Neutrophil (primary cell): ENCODE results near the gene RFWD3.

Experiments used
- H3K27ac ChIP-seq: fragments of 200-600 bp; sonication (generic); 2 replicates; pipeline ENCODE4 v1.5.1; 2016; ENCODE audit warnings: mild to moderate bottlenecking, moderate library complexity
- H3K27me3 ChIP-seq: fragments of 200-600 bp; sonication (generic); 2 replicates; pipeline ENCODE4 v1.6.0; 2016; ENCODE audit warnings: mild to moderate bottlenecking
- H3K36me3 ChIP-seq: fragments of 200-600 bp; sonication (generic); 2 replicates; pipeline ENCODE4 v1.5.1; 2017
- H3K4me1 ChIP-seq, 2 experiments: fragments of 200-600 bp in 1 of 2; sonication (generic) in 1 of 2; 1 replicate in 1 of 2; 2 replicates in 1 of 2; pipeline versions ENCODE4 v1.5.1 to v1.6.1; 2013 to 2016; ENCODE audit warnings: low read depth in 1 of 2, low read length in 1 of 2, mild to moderate bottlenecking in 1 of 2, moderate library complexity in 1 of 2; ENCODE audit not compliant: control insufficient read depth in 1 of 2, insufficient read depth in 1 of 2
- H3K4me3 ChIP-seq, 2 experiments: fragments of 200-600 bp in 1 of 2; sonication (generic) in 1 of 2; 1 replicate in 1 of 2; 2 replicates in 1 of 2; pipeline ENCODE4 v1.5.1; 2013 to 2016; ENCODE audit warnings: low read depth in 1 of 2, low read length in 1 of 2, mild to moderate bottlenecking in 1 of 2, moderate library complexity in 1 of 2
- H3K9me3 ChIP-seq: fragments of 200-600 bp; sonication (generic); 2 replicates; pipeline ENCODE4 v1.5.1; 2016
- CTCF ChIP-seq: fragments of 200-600 bp; sonication (generic); IDR thresholded peaks from 2 replicates; pipeline ENCODE4 v1.5.1; 2016; ENCODE audit warnings: antibody characterized with exemption

RFWD3 gene

GRCh38 chr16:74666425-74667254 lies at the start of gene RFWD3:
Gene RFWD3 (minus strand): TSS chr16:74666877. CDS start chr16:74661449, 5,428 bp downstream.
- Histone ChIP-seq H3K27me3 (no peaks in the 10 kb centered on the region), H3K36me3 (peaks cover 29% of the 10 kb centered on the region), H3K9me3 (no peaks in the 10 kb centered on the region), H3K4me1 (peaks cover 14 to 15% of the 10 kb centered on the region in 2 experiments), H3K27ac (peak within 1 kb of the TSS; percentile 72), H3K4me3 (peak within 1 kb of the TSS; percentile 64 to 89)
- TF ChIP-seq CTCF, result no peak

- no peak overlapping the region for H3K27ac ChIP-seq
- no peaks in the 10 kb centered on the region for H3K27me3 ChIP-seq
- TF ChIP-seq CTCF, result no peak
- H3K36me3 ChIP-seq, result no peaks in the 10 kb centered on the region
- H3K4me1 ChIP-seq, result peaks cover 0 to under 1% of the 10 kb centered on the region in 2 experiments
- no peaks in the 10 kb centered on the region for H3K9me3 ChIP-seq
- no peak overlapping the region for H3K4me3 ChIP-seq
Measured at GRCh38 chr16:74716355-74716754, 49.7 kb upstream of the RFWD3 start.

- no peak for TF ChIP-seq CTCF
- no peaks in the 10 kb centered on the region for H3K9me3 ChIP-seq
- H3K36me3 ChIP-seq, result no peaks in the 10 kb centered on the region
- H3K27me3 ChIP-seq, result no peaks in the 10 kb centered on the region
- peaks cover 10 to 14% of the 10 kb centered on the region in 2 experiments for H3K4me1 ChIP-seq
- H3K4me3 ChIP-seq, result no peak overlapping the region
- no peak overlapping the region for H3K27ac ChIP-seq
Measured at GRCh38 chr16:74713876-74714275, 47.2 kb upstream of the RFWD3 start.

GRCh38 chr16:74713325-74713724 lies 46.6 kb upstream of the RFWD3 start:
- Histone ChIP-seq H3K27ac (no peak overlapping the region), H3K4me3 (no peak overlapping the region), H3K4me1 (peaks cover 15 to 20% of the 10 kb centered on the region in 2 experiments), H3K27me3 (no peaks in the 10 kb centered on the region), H3K9me3 (no peaks in the 10 kb centered on the region), H3K36me3 (no peaks in the 10 kb centered on the region)
- no peak for TF ChIP-seq CTCF

- no peaks in the 10 kb centered on the region for H3K27me3 ChIP-seq
- no peak overlapping the region for H3K4me3 ChIP-seq
- H3K27ac ChIP-seq, result no peak overlapping the region
- no peaks in the 10 kb centered on the region for H3K36me3 ChIP-seq
- peaks cover 17 to 30% of the 10 kb centered on the region in 2 experiments for H3K4me1 ChIP-seq
- no peak for TF ChIP-seq CTCF
- no peaks in the 10 kb centered on the region for H3K9me3 ChIP-seq
Measured at GRCh38 chr16:74711938-74712337, 45.3 kb upstream of the RFWD3 start.
